GM12892 (cell line): ENCODE measurements around the gene PRDM16.

Source experiments
- DNase-seq: peaks from one replicate; pipeline ENCODE4 v3.0.0; 2011; ENCODE audit not compliant: insufficient read length
- FAIRE-seq: peaks from 2 replicates; lab custom pipeline; 2011; peaks lifted over from hg19 to GRCh38; lab: Jason Lieb, UNC
- POLR2A ChIP-seq: IDR thresholded peaks from 2 replicates; pipeline ENCODE4 v1.6.1; 2011; ENCODE audit warnings: low read depth, low read length, control low read depth
- POLR2AphosphoS5 ChIP-seq: IDR thresholded peaks from 2 replicates; pipeline ENCODE4 v1.6.1; 2011; ENCODE audit warnings: low read depth, low read length, control low read depth
- TAF1 ChIP-seq: IDR thresholded peaks from 2 replicates; pipeline ENCODE4 v1.6.1; 2011; ENCODE audit warnings: low read depth, mild to moderate bottlenecking, control low read depth, low read length, borderline replicate concordance

PRDM16 gene

GRCh38 chr1:3401585-3402257 lies 332.7 kb downstream of the PRDM16 start:
- no peak for FAIRE-seq
- no peak for TF ChIP-seq POLR2A
- no peak for TF ChIP-seq TAF1
- no peak for TF ChIP-seq POLR2AphosphoS5
- no peak for DNase-seq

GRCh38 chr1:3402258-3403010 lies 333.4 kb downstream of the PRDM16 start:
- DNase-seq (no peak), FAIRE-seq (no peak)
- TF ChIP-seq TAF1 (no peak), POLR2AphosphoS5 (no peak), POLR2A (no peak)

- DNase-seq: no peak
- FAIRE-seq: no peak
- no peak for TF ChIP-seq TAF1
- no peak for TF ChIP-seq POLR2A
- no peak for TF ChIP-seq POLR2AphosphoS5
Measured at GRCh38 chr1:3403011-3403345, 334.0 kb downstream of the PRDM16 start.

- DNase-seq: no peak
- FAIRE-seq: no peak
- no peak for TF ChIP-seq POLR2A
- no peak for TF ChIP-seq TAF1
- no peak for TF ChIP-seq POLR2AphosphoS5
Measured at GRCh38 chr1:3403388-3404231, 334.6 kb downstream of the PRDM16 start.

- no peak for FAIRE-seq
- no peak for TF ChIP-seq POLR2A
- no peak for TF ChIP-seq TAF1
- no peak for TF ChIP-seq POLR2AphosphoS5
- no peak for DNase-seq
Measured at GRCh38 chr1:3404301-3404700, 335.3 kb downstream of the PRDM16 start.

- no peak for DNase-seq
- FAIRE-seq: no peak
- TF ChIP-seq POLR2AphosphoS5 (no peak), TAF1 (no peak), POLR2A (no peak)
Measured at GRCh38 chr1:3404801-3405200, 335.8 kb downstream of the PRDM16 start.

GRCh38 chr1:3405491-3405890 lies 336.5 kb downstream of the PRDM16 start:
- TF ChIP-seq POLR2AphosphoS5 (no peak), POLR2A (no peak), TAF1 (no peak)
- FAIRE-seq (no peak), DNase-seq (no peak)

GRCh38 chr1:3405974-3406867 lies 337.2 kb downstream of the PRDM16 start:
- no peak for FAIRE-seq
- TF ChIP-seq POLR2AphosphoS5: no peak
- no peak for TF ChIP-seq POLR2A
- no peak for TF ChIP-seq TAF1
- no peak for DNase-seq

- FAIRE-seq: no peak
- TF ChIP-seq POLR2AphosphoS5 (no peak), POLR2A (no peak)
- no peak for DNase-seq
Measured at GRCh38 chr1:3407021-3407420, 338.0 kb downstream of the PRDM16 start.

GRCh38 chr1:3408751-3409266 lies 339.8 kb downstream of the PRDM16 start:
- DNase-seq (no peak), FAIRE-seq (no peak)
- TF ChIP-seq POLR2A (no peak), POLR2AphosphoS5 (no peak), TAF1 (no peak)
